Measurements from ENCODE around the gene MED27. TPM values are rescaled to one million over a fixed set of nuclear protein-coding genes. Genes with fewer than 3 reads are reported as not detected.

MED27 gene
- 34.1 and 37.7 TPM in 2 replicates for total RNA-seq (2014; rRNA removed; shearing (Covaris generic))

- peak; percentile 85 for DNase-seq (ENCODE audit: low read depth)
Observed at GRCh38 chr9:132079391-132080091, at the start of gene MED27. MED27 (minus strand) TSS chr9:132079867; CDS start chr9:132079844, 23 bp downstream.

- DNase-seq (ENCODE audit: low read depth) = no peak
Observed at GRCh38 chr9:132127888-132128534, 48.3 kb upstream of the MED27 start.

GRCh38 chr9:132126680-132127236, 47.1 kb upstream of the MED27 start:
- no peak for DNase-seq (ENCODE audit: low read depth)

- no peak for DNase-seq (ENCODE audit: low read depth)
Observed at GRCh38 chr9:132125944-132126679, 46.4 kb upstream of the MED27 start.

GRCh38 chr9:132125361-132125760, 45.7 kb upstream of the MED27 start:
- DNase-seq (ENCODE audit: low read depth) = no peak

GRCh38 chr9:132124800-132125199, 45.1 kb upstream of the MED27 start:
- DNase-seq (ENCODE audit: low read depth) = no peak

GRCh38 chr9:132121021-132121420, 41.4 kb upstream of the MED27 start:
- DNase-seq (ENCODE audit: low read depth) = no peak

- no peak for DNase-seq (ENCODE audit: low read depth)
Observed at GRCh38 chr9:132117694-132118093, 38.0 kb upstream of the MED27 start.

- DNase-seq (ENCODE audit: low read depth) = no peak
Observed at GRCh38 chr9:132116583-132116982, 36.9 kb upstream of the MED27 start.

GRCh38 chr9:132114102-132114707, 34.5 kb upstream of the MED27 start:
- peak; percentile 53 for DNase-seq (ENCODE audit: low read depth)

GRCh38 chr9:132109291-132109690, 29.6 kb upstream of the MED27 start:
- no peak for DNase-seq (ENCODE audit: low read depth)

GRCh38 chr9:132108728-132109127, 29.1 kb upstream of the MED27 start:
- no peak for DNase-seq (ENCODE audit: low read depth)

GRCh38 chr9:132099741-132100407, 20.2 kb upstream of the MED27 start:
- DNase-seq (ENCODE audit: low read depth) = no peak

GRCh38 chr9:132099167-132099566, 19.5 kb upstream of the MED27 start:
- no peak for DNase-seq (ENCODE audit: low read depth)

GRCh38 chr9:132094314-132094791, 14.7 kb upstream of the MED27 start:
- peak; percentile 57 for DNase-seq (ENCODE audit: low read depth)

- DNase-seq (ENCODE audit: low read depth) = peak; percentile 61
Observed at GRCh38 chr9:132090771-132091170, 11.1 kb upstream of the MED27 start.

- DNase-seq (ENCODE audit: low read depth) = no peak
Observed at GRCh38 chr9:132087438-132088030, 7.9 kb upstream of the MED27 start.

GRCh38 chr9:132082188-132082587, 2.5 kb upstream of the MED27 start:
- DNase-seq (ENCODE audit: low read depth) = no peak

GRCh38 chr9:132078699-132079356, 839 bp downstream of the MED27 start:
- DNase-seq (ENCODE audit: low read depth) = no peak
